ENCODE results near the gene AIF1. TPM values are rescaled to one million over a fixed set of nuclear protein-coding genes. Genes with fewer than 3 reads are reported as not detected.
A peak's percentile ranks its signal among the peaks of the same experiment; 100 is the strongest.

Gene AIF1
- total RNA-seq, result 3.4 TPM

GRCh38 chr6:31614684-31615578 lies at the start of gene AIF1:
AIF1 (plus strand) TSS chr6:31615234; CDS start chr6:31615330, 96 bp downstream.

DNA sequence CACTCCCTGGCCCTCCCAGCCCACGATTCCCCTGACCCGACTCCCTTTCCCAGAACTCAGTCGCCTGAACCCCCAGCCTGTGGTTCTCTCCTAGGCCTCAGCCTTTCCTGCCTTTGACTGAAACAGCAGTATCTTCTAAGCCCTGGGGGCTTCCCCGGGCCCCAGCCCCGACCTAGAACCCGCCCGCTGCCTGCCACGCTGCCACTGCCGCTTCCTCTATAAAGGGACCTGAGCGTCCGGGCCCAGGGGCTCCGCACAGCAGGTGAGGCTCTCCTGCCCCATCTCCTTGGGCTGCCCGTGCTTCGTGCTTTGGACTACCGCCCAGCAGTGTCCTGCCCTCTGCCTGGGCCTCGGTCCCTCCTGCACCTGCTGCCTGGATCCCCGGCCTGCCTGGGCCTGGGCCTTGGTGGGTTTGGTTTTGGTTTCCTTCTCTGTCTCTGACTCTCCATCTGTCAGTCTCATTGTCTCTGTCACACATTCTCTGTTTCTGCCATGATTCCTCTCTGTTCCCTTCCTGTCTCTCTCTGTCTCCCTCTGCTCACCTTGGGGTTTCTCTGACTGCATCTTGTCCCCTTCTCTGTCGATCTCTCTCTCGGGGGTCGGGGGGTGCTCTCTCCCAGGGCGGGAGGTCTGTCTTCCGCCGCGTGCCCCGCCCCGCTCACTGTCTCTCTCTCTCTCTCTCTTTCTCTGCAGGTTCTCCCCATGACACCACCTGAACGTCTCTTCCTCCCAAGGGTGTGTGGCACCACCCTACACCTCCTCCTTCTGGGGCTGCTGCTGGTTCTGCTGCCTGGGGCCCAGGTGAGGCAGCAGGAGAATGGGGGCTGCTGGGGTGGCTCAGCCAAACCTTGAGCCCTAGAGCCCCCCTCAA lies 42.8 kb upstream of the AIF1 start, which contains the start of gene LTA:
LTA (plus strand) TSS at position 249 of the 871 bp plus-strand sequence; CDS start at position 703, 454 bp downstream.

GRCh38 chr6:31575335-31575901 lies 39.6 kb upstream of the AIF1 start, which contains the start of gene TNF:
TNF (plus strand) TSS chr6:31575565; CDS start chr6:31575742, 177 bp downstream.

DNA sequence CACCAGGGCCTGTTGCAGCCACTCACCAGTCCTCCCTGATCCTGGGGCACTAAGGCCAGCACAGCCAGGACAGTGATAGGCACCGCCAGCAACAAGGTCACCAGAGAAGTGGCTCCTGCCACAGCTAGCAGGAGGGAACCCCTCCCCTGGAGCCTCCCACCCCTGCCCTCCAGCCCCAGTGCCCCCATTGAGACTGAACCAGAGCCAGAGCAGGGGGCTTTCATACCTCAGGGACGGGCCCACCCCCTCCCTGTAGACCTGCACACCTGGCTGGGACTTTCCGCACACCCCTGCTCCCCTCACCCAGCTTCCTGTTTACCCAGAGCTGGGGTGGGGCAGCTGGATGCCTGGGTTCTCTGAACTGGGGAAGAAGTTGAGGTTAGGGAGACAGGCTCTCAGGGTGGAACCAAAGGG lies 32.8 kb upstream of the AIF1 start, which contains the start of gene LTB:
LTB (minus strand) TSS at position 195 of the 414 bp plus-strand sequence; CDS start at position 188, 7 bp downstream.

DNA sequence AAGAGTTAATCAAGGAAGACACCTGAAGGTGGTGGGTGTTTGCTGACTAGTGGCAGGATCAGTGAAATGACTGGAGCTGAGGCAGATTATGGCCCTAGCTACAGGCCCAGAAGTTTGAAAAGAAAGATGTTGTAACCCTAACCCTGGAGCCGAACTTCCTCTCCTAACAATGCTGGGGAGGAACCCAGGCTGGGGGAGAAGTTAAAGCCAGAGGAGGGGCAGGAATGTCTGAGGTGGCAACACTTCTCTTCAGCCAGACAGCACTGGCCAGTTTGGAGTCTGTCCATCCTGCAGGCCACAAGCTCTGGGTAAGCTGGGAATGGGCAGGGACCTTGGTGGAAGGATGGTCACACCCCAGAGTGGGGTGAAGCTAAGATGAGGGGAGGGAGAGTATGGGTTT lies 29.0 kb upstream of the AIF1 start, which contains the start of gene LST1:
LST1 (plus strand) TSS at position 270 of the 400 bp plus-strand sequence. CDS start 1,023 bp downstream, outside the sequence.

GRCh38 chr6:31620586-31621319 lies 5.7 kb downstream of the AIF1 start, which contains the start of gene PRRC2A:
PRRC2A (plus strand) TSS chr6:31620715; CDS start chr6:31622790, 2,075 bp downstream.

GRCh38 chr6:31655349-31656237 lies 40.6 kb downstream of the AIF1 start, which contains the start of gene APOM:
APOM (plus strand) TSS chr6:31655894; CDS start chr6:31655967, 73 bp downstream.

DNA sequence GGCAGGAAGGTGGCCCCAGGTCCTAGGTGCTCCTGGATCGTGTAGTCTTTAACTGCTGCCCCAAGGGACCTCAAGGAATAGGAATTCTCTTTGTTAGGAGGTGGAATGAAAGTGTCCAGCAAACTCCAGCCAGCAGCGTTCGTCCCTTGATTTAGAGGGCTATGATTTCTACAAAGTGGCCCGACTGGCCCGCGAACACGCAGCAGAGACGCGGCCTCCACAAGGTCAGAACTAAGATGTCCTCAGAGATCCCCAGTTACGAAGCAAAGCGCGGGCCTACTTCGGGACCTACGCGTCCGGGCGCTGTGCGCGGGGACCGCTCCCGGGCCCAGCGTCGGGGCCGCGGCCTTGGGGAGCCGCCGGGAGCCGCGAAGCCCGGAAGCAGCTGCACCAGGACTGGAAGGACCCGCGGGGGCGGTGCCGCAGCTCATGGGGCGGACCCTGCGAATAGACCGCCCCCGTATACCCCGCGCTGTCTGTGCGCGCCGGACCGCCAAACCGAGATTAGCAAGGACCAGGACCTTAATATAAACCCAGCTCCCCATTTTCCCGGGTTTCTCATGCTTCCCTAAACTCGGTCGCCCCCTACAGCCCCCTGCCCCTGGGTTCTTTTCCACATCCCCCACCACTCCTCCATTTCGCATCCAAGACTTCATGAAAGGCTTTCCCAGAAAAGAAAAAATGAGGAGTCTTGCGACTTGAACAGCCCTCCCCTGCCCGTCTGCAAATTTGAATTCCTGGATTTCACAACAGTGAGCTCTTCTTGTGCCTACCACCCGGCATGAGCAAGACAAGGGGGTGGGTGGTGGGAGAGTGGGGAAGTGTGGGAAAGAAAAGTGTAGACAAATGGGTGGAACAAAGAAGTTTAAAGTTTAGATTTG lies 45.6 kb downstream of the AIF1 start, which contains the start of gene C6orf47:
C6orf47 (minus strand) TSS at position 398 of the 881 bp plus-strand sequence. CDS start 831 bp downstream, outside the sequence.

DNA sequence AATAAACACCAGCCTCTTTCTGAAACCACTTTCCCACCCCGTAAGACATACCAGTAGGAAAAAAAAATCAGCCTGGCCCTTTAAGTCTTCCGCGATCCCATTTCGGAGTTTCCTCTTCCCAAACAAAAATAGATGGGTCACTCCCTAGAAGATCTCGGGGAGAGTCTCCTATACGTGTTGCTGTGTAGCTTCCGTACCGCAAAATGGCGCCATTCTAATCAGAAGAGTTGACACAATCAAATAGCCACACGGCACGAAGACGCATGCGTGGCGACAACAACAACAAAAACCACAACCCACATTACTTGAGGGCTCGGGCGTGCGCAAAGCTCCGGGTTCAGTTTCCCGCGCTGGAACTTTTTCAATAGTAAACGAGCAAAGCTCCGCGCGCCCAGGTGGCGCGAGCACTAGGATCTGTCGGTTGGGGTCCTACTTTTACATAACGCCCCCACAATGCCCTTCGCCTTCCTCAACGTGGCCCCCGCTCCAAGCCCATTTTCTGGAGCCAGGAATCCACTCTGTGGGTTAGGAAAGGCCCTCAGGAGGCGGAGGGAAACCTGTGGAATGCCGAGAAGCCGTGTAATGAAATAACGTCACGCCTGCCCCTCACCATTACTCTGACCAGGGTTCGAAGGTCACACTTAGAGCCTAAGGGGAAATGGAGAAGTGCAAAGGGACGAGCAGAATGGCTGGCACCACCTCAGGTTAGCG lies 49.9 kb downstream of the AIF1 start, which contains the start of gene GPANK1:
GPANK1 (minus strand) TSS at position 208 of the 711 bp plus-strand sequence. CDS start 519 bp downstream, outside the sequence.

DNA sequence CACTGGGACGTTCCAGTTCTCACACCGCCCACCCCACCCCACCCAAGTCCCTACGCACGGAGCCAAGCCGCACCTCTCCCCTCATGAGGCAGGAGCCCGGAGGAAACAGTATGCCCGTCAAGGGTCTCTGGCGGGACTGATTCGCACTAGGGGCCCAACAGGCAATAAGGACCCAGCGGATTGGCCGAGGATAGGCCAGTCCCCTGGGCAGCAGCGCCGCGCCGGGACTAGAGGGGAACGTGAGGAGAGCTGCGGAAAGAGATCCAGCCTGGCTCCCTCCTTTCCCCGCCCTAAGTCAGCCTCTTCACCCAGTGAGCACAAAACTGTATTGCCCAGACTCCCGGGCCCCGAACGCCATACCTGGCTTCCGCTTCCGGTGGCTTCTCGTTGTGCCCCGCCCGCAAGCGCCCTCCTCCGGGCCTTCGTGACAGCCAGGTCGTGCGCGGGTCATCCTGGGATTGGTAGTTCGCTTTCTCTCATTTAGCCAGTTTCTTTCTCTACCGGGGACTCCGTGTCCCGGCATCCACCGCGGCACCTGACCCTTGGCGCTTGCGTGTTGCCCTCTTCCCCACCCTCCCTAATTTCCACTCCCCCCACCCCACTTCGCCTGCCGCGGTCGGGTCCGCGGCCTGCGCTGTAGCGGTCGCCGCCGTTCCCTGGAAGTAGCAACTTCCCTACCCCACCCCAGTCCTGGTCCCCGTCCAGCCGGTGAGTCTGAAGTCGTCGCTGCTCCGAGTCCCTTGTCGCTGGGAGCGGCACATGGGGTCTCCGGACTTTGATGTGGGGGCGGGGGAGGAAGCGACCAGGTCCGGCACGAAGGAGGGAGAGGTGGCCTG lies 50.7 kb downstream of the AIF1 start, which contains the start of gene CSNK2B:
CSNK2B (plus strand) TSS at position 580 of the 836 bp plus-strand sequence. CDS start 752 bp downstream, outside the sequence.

Small RNA genes within 50 kb of the gene (small RNA-seq; reads per million reads assigned to genes)
- gene MIR6832 (ENCODE audit: low replicate concordance), result not detected
- gene RF00019 (ENCODE audit: low replicate concordance), result not detected
- 4.6 reads per million, percentile 86 among the genes with 10 or more reads in this experiment for gene SNORA38 (ENCODE audit: low replicate concordance)
- not detected for gene UQCRHP1 (ENCODE audit: low replicate concordance)

Other genes with a start within 250 kb of the AIF1 start
- gene MICA, start 211.6 kb upstream of the AIF1 start, total RNA-seq, result 0.63 TPM
- gene MICB, start 117.1 kb upstream of the AIF1 start, total RNA-seq, result 0.31 TPM
- gene MCCD1, start 86.3 kb upstream of the AIF1 start, total RNA-seq, result not detected
- gene DDX39B, start 73.2 kb upstream of the AIF1 start, total RNA-seq, result 296 TPM
- gene ATP6V1G2, start 68.6 kb upstream of the AIF1 start, total RNA-seq, result 58.8 TPM
- 15.3 TPM for gene NFKBIL1, start 67.6 kb upstream of the AIF1 start, total RNA-seq
- gene LTA, start 42.9 kb upstream of the AIF1 start, total RNA-seq, result not detected
- gene TNF, start 39.7 kb upstream of the AIF1 start, total RNA-seq, result not detected
- gene LTB, start 32.8 kb upstream of the AIF1 start, total RNA-seq, result not detected
- gene LST1, start 29.0 kb upstream of the AIF1 start, total RNA-seq, result not detected
- gene NCR3, start 22.2 kb upstream of the AIF1 start, total RNA-seq, result not detected
- 94.8 TPM for gene PRRC2A, start 5.5 kb downstream of the AIF1 start, total RNA-seq
- gene BAG6, start 37.4 kb downstream of the AIF1 start, total RNA-seq, result 177 TPM
- 2.2 TPM for gene APOM, start 40.7 kb downstream of the AIF1 start, total RNA-seq
- 17.2 TPM for gene C6orf47, start 45.5 kb downstream of the AIF1 start, total RNA-seq
- 11.3 TPM for gene GPANK1, start 49.8 kb downstream of the AIF1 start, total RNA-seq
- 83.6 TPM for gene CSNK2B, start 50.8 kb downstream of the AIF1 start, total RNA-seq
- 13.5 TPM for gene LY6G5B, start 54.7 kb downstream of the AIF1 start, total RNA-seq
- 5.6 TPM for gene LY6G5C, start 65.8 kb downstream of the AIF1 start, total RNA-seq
- 67.9 TPM for gene ABHD16A, start 88.1 kb downstream of the AIF1 start, total RNA-seq
- gene LY6G6F, start 91.6 kb downstream of the AIF1 start, total RNA-seq, result not detected
- not detected for gene LY6G6D, start 100.1 kb downstream of the AIF1 start, total RNA-seq
- not detected for gene LY6G6C, start 106.5 kb downstream of the AIF1 start, total RNA-seq
- not detected for gene MPIG6B, start 108.1 kb downstream of the AIF1 start, total RNA-seq
- 126 TPM for gene DDAH2, start 114.1 kb downstream of the AIF1 start, total RNA-seq
- gene CLIC1, start 121.3 kb downstream of the AIF1 start, total RNA-seq, result 20.0 TPM
- 14.1 TPM for gene MSH5, start 124.8 kb downstream of the AIF1 start, total RNA-seq
- 1.3 TPM for gene SAPCD1, start 147.4 kb downstream of the AIF1 start, total RNA-seq
- 0.31 TPM for gene VWA7, start 162.1 kb downstream of the AIF1 start, total RNA-seq
- gene VARS1, start 180.5 kb downstream of the AIF1 start, total RNA-seq, result 57.9 TPM
- gene LSM2, start 191.7 kb downstream of the AIF1 start, total RNA-seq, result 15.3 TPM
- gene HSPA1L, start 200.0 kb downstream of the AIF1 start, total RNA-seq, result 3.1 TPM
- gene HSPA1A, start 200.3 kb downstream of the AIF1 start, total RNA-seq, result 170 TPM
- 217 TPM for gene HSPA1B, start 212.5 kb downstream of the AIF1 start, total RNA-seq
- gene NEU1, start 247.6 kb downstream of the AIF1 start, total RNA-seq, result 17.5 TPM